ENCODE measurements around the gene CYB561.

Gene CYB561

GRCh38 chr17:63445954-63446752 lies at the start of gene CYB561:
Gene CYB561 (minus strand): TSS chr17:63446306. CDS start chr17:63437547, 8,759 bp downstream.
- DNase-seq (ENCODE audit: low spot score), result peak; percentile 90

GRCh38 chr17:63495491-63495890 lies 49.4 kb upstream of the CYB561 start:
- no peak for DNase-seq (ENCODE audit: low spot score)

- no peak for DNase-seq (ENCODE audit: low spot score)
Measured at GRCh38 chr17:63494300-63494928, 48.3 kb upstream of the CYB561 start.

- no peak for DNase-seq (ENCODE audit: low spot score)
Measured at GRCh38 chr17:63493411-63493810, 47.3 kb upstream of the CYB561 start.

GRCh38 chr17:63492940-63493339 lies 46.8 kb upstream of the CYB561 start:
- DNase-seq (ENCODE audit: low spot score), result no peak

GRCh38 chr17:63491977-63492618 lies 46.0 kb upstream of the CYB561 start:
- no peak for DNase-seq (ENCODE audit: low spot score)

GRCh38 chr17:63491413-63491812 lies 45.3 kb upstream of the CYB561 start:
- no peak for DNase-seq (ENCODE audit: low spot score)

GRCh38 chr17:63490858-63491400 lies 44.8 kb upstream of the CYB561 start:
- DNase-seq (ENCODE audit: low spot score), result no peak

GRCh38 chr17:63490329-63490728 lies 44.2 kb upstream of the CYB561 start:
- no peak for DNase-seq (ENCODE audit: low spot score)

GRCh38 chr17:63489291-63489690 lies 43.2 kb upstream of the CYB561 start:
- no peak for DNase-seq (ENCODE audit: low spot score)

- no peak for DNase-seq (ENCODE audit: low spot score)
Measured at GRCh38 chr17:63488851-63489250, 42.7 kb upstream of the CYB561 start.

- DNase-seq (ENCODE audit: low spot score), result no peak
Measured at GRCh38 chr17:63487014-63487339, 40.9 kb upstream of the CYB561 start.

GRCh38 chr17:63486317-63487013 lies 40.4 kb upstream of the CYB561 start:
- DNase-seq (ENCODE audit: low spot score), result no peak

GRCh38 chr17:63483655-63484575 lies 37.8 kb upstream of the CYB561 start:
- no peak for DNase-seq (ENCODE audit: low spot score)

GRCh38 chr17:63483038-63483437 lies 36.9 kb upstream of the CYB561 start:
- DNase-seq (ENCODE audit: low spot score), result no peak

GRCh38 chr17:63482509-63482908 lies 36.4 kb upstream of the CYB561 start:
- no peak for DNase-seq (ENCODE audit: low spot score)

- no peak for DNase-seq (ENCODE audit: low spot score)
Measured at GRCh38 chr17:63481488-63481870, 35.4 kb upstream of the CYB561 start.

- no peak for DNase-seq (ENCODE audit: low spot score)
Measured at GRCh38 chr17:63480826-63481487, 34.9 kb upstream of the CYB561 start.

GRCh38 chr17:63480192-63480784 lies 34.2 kb upstream of the CYB561 start:
- DNase-seq (ENCODE audit: low spot score), result no peak

- no peak for DNase-seq (ENCODE audit: low spot score)
Measured at GRCh38 chr17:63479495-63480184, 33.5 kb upstream of the CYB561 start.

All from AG08395 (cell line).